HG03095 (cell line): ENCODE data around the gene ENAH.
A peak's percentile ranks its signal among the peaks of the same experiment; 100 is the strongest.

Experiments used
- ATAC-seq: cut with Tn5 transposase; IDR thresholded peaks from one replicate; pipeline ENCODE4 v1.9.1; 2021; ENCODE audit warnings: moderate library complexity; ENCODE audit not compliant: unreplicated experiment

ENAH gene

GRCh38 chr1:225506727-225507126 lies 146.2 kb downstream of the ENAH start:
- no peak for ATAC-seq

GRCh38 chr1:225504776-225505175 lies 148.1 kb downstream of the ENAH start:
- ATAC-seq: no peak

GRCh38 chr1:225500624-225501192 lies 152.2 kb downstream of the ENAH start:
- no peak for ATAC-seq

DNA sequence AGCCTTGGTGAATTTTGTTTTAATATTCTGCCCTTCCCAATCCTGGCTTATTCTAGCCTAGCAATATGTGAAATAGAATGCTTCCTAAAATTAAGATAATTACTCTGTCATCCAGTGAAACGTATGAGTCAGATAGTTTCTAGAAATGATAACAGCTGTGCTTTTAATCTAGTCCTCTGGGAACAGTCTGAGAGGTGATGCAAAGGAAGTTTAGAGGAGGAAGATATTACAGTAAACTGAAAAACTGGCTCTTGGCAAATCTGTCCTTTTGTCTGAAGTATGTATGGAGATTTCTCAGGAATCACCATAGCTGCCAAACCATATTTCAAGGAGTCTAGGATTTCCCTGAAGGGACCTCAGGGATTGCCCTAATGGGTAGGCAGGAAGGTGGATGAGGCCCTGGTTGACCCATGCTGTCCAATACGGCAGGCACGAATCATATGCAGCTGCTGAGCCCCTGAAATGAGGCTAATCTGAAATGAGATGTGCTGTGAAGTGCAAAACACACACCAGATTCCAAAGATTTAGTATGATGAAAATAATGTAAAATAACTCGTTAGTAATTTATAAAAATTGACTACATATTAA lies 154.3 kb downstream of the ENAH start:
- ATAC-seq: no peak

DNA sequence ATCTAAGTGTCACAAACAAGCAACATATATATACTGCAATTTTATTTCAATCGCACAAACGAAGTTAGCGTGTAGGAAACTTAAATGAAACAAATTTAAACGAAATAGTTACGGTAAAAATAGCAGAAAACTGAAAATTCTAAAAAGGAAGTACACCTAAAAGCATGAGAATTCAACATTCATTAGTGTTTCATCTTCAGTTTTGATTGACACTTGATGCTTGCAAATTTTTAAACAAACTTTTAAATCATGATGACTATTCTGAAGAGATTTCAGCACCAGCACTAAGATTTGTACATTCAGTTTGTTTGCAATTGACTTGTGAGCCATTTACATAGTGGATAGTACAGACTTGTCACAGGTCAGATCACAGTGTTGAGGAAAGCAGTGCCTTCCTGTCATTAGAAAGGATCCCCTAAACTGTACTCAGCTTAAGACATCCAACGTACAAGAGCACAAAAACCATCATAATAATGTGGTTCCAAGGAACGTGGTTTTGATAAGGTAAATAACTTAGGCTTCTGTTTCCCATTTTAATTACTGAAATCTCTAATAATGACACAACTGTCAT lies 158.0 kb downstream of the ENAH start:
- no peak for ATAC-seq

DNA sequence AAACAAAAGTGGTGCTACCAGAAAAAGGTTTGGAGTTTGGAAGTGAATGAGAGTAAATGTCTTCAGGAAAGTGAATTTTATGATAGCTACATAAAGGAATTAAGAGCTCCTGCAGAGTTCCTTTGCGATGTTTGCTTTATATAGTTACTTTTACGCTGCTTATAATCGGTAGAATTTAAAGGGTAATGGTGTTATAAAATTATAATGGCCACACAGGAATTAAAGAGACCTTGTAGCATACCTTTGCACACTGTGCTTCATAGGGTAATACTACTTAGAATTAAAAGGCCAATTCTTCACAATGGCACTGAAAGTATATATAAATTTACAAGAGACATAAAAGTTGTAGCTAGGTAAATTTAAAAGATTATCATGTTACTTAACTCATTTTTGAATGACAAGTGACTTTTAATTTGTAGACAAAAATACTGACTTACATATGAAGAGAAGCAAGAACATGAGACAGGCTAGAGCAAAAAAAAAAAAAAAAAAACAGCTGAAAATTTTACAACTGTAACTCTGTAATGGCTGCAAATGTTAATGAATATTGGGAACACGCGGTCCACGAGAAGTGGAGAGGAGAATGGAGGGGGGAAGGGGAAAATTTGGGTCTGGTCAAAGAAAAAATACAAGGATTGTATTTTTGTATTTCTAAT lies 159.2 kb downstream of the ENAH start:
- no peak for ATAC-seq

- ATAC-seq: no peak
These were observed 164.2 kb downstream of the ENAH start for GRCh38 chr1:225488676-225489075.

DNA sequence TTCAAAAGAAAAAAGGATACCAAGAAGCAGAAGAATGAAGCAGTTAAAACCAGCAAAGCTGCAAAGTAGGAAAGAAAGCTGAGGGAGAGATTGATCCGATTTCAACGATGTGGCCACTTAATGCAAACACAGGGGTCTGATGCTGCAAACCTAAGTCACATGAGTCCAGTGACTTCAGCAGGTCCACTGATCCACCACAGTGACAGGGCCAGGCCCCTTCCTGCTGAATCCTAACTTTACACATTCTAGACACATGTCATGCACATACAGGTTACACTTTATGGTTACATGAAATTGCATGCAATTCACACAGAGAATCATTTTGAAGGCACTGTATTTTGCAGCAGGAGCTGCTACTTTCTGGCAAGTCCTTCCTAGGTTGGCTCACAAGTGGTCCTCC lies 166.1 kb downstream of the ENAH start:
- ATAC-seq: no peak

GRCh38 chr1:225485991-225486530 lies 166.9 kb downstream of the ENAH start:
- ATAC-seq: no peak

DNA sequence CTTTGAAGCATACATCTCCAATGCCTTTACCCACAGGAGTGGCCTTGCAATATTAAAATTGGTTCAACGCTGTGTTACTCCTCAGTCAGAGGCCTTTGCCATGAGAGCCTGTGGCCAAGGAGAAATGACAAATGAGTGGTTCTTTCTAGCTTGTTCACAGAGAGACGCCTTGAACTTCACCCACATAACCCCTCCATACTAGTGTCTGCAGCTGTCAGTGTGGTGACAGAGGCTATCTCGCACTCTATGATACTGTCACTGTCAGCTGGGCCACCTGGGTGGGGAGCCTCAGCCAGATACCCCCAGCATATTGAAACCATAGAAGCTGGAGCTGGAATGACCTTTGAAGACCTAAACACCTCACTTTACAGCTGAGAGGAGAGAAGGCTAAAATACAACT lies 167.7 kb downstream of the ENAH start:
- ATAC-seq: no peak

GRCh38 chr1:225484657-225485214 lies 168.2 kb downstream of the ENAH start:
- ATAC-seq: no peak

- no peak for ATAC-seq
These were observed 168.9 kb downstream of the ENAH start for GRCh38 chr1:225483818-225484656.

GRCh38 chr1:225482421-225482950 lies 170.4 kb downstream of the ENAH start:
- no peak for ATAC-seq

- no peak for ATAC-seq
These were observed 171.2 kb downstream of the ENAH start for GRCh38 chr1:225481738-225482137.

GRCh38 chr1:225480825-225481434 lies 172.0 kb downstream of the ENAH start:
- ATAC-seq: peak; percentile 86

DNA sequence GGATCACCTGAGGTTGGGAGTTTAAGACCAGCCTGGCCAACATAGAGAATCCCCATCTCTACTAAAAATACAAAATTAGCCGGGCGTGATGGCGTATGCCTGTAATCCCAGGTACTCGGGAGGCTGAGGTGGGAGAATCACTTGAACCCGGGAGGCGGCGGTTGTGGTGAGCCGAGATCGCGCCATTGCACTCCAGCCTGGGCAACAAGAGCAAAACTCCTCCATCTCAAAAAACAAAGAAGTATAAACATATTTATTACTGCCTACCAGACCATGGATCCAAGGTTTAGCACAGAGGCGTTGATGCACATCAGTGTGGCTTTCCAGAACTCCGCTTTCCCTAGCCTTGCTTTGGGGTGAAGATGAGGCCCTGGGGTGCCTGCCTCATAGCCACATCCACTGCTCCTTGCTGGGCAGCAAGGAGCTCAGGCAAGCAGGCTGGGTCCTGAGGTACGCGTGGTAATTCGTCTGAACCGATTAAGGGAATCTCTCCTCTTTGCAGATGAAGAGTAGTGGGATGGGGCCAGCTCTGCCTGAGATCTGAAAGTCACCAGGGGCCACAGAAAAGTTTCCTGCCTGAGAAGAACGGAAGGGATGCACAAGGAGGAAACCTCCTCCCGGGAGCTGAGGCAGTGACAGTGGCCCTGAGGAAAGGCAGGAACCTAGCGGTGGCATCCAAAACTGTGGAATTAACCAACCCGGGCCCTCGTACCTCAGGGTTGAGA lies 172.8 kb downstream of the ENAH start:
- no peak for ATAC-seq

DNA sequence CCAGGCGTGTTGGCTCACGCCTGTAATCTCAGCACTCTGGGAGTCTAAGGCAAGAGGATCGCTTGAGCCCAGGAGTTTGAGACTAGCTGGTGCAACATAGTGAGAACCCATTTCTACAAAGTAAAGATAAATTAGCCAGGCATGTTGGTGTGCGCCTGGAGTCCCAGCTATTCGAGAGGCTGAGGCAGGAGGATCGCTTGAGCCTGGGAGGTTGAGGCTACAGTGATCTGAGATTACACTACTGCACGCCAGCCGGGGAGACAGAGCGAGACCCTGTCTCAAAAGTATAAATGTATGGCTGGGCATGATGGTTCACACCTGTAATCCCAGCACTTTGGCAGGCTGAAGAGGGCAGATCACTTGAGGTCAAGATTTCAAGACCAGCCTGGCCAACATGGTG lies 173.6 kb downstream of the ENAH start:
- ATAC-seq: no peak

DNA sequence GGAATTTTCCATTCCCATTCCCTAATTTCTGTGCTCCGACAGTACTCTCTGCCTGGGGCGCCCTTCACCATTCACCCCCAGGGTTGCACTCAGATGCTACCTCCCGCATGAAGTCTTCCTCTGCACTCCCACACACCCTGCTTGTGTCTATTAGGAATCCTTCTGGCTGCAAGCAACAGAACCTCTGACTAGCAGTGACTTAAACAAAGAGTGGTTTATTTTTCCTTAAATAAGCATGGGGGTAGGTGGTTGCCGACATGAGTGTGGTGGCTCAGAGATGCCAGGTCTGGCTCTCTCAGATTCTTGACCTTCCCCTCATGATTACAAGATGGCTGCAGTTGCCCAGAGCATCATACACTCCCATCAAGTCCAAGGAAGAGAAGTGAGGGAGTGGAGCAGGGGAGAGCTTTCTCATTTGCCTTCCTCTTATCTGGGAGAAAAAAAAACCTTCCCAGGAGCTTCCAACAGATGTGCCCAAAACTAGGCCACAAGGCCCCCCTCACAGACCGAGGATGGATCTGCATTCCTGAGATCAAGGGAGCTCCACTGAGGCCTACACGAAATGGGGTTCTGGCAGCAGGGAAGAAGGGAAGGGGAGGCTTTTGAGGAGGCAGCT lies 175.5 kb downstream of the ENAH start:
- no peak for ATAC-seq

DNA sequence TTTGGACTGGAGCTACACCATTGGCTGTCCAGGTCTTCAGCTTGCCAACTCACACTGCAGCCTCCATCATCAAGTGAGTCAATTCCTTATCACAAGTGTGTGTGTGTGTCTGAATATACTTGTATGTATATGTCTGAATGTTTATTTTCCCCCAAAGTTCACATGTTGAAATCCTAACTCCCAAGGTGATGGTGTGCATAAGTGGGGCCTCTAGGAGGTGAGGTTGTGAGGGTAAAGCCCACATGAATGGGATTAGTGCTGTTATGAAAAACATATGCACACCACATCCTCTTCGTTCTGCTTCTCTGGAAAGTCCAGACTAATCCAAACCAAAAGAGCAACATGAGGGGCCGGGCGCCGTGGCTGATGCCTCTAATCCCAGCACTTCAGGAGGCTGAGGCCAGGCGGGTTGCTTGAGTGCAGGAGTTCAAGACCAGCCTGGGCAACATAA lies 176.4 kb downstream of the ENAH start:
- no peak for ATAC-seq
